ENCODE results near the gene TTPAL.
"Not testable (repeated sequence)": the region's sequence is repeated elsewhere in the genome, so short reads cannot be mapped to it uniquely, and the experiment has no call there.

Gene TTPAL

GRCh38 chr20:44468044-44468782 is 7.5 kb upstream of the TTPAL start:
- H3K9me3 ChIP-seq (ENCODE audit: severe bottlenecking), result no peaks in the 10 kb centered on the region
- H3K27ac ChIP-seq, result no peak overlapping the region
- no peak for TF ChIP-seq CTCF (IDR thresholded peaks at IDR 0.05; ENCODE audit: low read depth, low read length)
- no peaks in the 10 kb centered on the region for H3K36me3 ChIP-seq
- DNase-seq, result no peak
- H3K27me3 ChIP-seq (ENCODE audit: insufficient read depth, low read depth, severe bottlenecking), result peaks cover 27% of the 10 kb centered on the region
- no peak overlapping the region for H3K4me3 ChIP-seq (ENCODE audit: low read depth, low read length)

GRCh38 chr20:44470327-44470726 is 5.3 kb upstream of the TTPAL start:
- peaks cover 8% of the 10 kb centered on the region for H3K9me3 ChIP-seq (ENCODE audit: severe bottlenecking)
- no peak overlapping the region for H3K4me3 ChIP-seq (ENCODE audit: low read depth, low read length)
- peaks cover 35% of the 10 kb centered on the region for H3K27me3 ChIP-seq (ENCODE audit: insufficient read depth, low read depth, severe bottlenecking)
- no peak for DNase-seq
- no peaks in the 10 kb centered on the region for H3K36me3 ChIP-seq
- TF ChIP-seq CTCF (IDR thresholded peaks at IDR 0.05; ENCODE audit: low read depth, low read length), result no peak
- H3K27ac ChIP-seq, result no peak overlapping the region

DNA sequence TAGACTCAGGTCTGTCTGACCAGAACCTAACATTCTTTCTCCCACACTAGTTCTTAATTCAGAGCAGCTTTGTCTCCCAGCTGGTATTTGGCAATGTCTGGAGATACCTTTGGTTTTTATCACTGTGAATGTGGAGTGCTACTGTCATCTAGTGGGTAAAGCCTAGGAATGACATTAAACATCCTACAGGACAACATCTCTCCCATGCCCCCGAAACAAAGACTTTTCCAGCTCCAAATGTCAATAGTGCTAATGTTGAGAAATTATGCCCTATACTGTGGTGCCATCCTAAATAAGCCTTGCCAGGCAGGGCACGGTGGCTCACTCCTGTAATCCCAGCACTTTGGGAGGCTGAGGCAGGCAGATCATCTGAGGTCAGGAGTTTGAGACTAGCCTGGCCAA is 4.2 kb upstream of the TTPAL start:
- Histone ChIP-seq H3K27ac (no peak overlapping the region), H3K4me3 (ENCODE audit: low read depth, low read length) (no peak overlapping the region), H3K9me3 (ENCODE audit: severe bottlenecking) (peaks cover 8% of the 10 kb centered on the region), H3K36me3 (no peaks in the 10 kb centered on the region), H3K27me3 (ENCODE audit: insufficient read depth, low read depth, severe bottlenecking) (peaks cover 32% of the 10 kb centered on the region)
- DNase-seq, result no peak
- TF ChIP-seq CTCF (IDR thresholded peaks at IDR 0.05; ENCODE audit: low read depth, low read length), result peak; percentile 47

DNA sequence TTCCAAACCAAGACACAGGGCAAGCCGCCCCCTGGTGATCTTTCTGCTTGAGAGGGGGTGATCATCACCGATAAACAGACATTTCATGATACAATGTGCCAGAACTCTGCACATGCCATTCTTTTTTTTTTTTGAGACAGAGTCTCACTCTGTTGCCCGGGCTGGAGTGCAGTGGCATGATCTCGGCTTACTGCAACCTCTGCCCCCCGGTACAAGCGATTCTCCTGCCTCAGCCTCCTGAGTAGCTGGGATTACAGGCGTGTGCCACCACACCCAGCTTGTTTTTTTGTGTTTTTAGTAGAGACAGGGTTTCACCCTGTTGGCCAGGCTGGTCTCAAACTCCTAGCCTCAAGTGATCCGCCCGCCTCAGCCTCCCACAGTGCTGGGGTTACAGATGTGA is 3.4 kb upstream of the TTPAL start:
- H3K4me3 ChIP-seq (ENCODE audit: low read depth, low read length); H3K9me3 ChIP-seq (ENCODE audit: severe bottlenecking); H3K27ac ChIP-seq; H3K36me3 ChIP-seq; DNase-seq: not testable (repeated sequence)
- H3K27me3 ChIP-seq (ENCODE audit: insufficient read depth, low read depth, severe bottlenecking), result peaks cover 32% of the 10 kb centered on the region

DNA sequence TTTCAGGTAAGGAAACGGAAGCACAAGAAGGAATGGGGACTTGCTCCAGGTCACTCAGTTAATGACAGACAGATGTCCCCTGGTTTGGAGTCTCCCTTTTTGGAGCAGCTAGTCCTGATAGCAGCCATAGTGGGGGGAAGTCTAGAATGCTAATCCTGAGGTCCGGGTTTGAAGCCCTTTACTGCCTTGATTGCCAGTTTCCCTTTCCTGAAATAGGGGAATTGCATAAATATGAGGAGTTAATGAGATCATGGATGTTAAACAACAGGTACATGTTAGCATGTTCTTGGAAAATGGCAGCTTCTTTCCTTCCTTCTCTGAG is 341 bp upstream of the TTPAL start:
- DNase-seq, result no peak
- peaks cover 8% of the 10 kb centered on the region for H3K9me3 ChIP-seq (ENCODE audit: severe bottlenecking)
- H3K27me3 ChIP-seq (ENCODE audit: insufficient read depth, low read depth, severe bottlenecking), result peaks cover 29% of the 10 kb centered on the region
- peak overlapping the region; percentile 96 for H3K4me3 ChIP-seq (ENCODE audit: low read depth, low read length)
- no peak for TF ChIP-seq CTCF (IDR thresholded peaks at IDR 0.05; ENCODE audit: low read depth, low read length)
- no peak overlapping the region for H3K27ac ChIP-seq
- peaks cover 2% of the 10 kb centered on the region; the same call in 1 of the 2 replicates for H3K36me3 ChIP-seq

DNA sequence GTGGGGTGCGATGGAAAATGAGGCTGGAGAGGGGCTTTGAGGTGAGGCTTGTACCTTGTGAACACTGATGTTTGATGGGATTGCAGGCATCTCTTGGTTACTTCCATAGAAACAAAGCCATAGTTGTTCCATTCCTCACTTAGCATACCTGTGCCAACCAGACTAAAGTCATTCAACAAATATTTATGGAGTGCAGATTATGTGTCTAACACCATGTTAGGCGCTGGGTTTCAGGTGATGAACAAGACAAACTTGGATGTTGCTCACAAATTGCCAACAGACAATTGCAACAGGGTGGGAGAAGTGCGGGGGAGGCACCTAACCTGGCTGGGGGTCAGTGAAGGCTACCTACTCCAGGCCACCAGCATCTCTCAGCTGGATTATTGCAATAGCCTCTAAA is 1.5 kb downstream of the TTPAL start:
- Histone ChIP-seq H3K4me3 (ENCODE audit: low read depth, low read length) (no peak overlapping the region), H3K27me3 (ENCODE audit: insufficient read depth, low read depth, severe bottlenecking) (peaks cover 16% of the 10 kb centered on the region), H3K27ac (no peak overlapping the region), H3K36me3 (peaks cover 2% of the 10 kb centered on the region; the same call in 1 of the 2 replicates), H3K9me3 (ENCODE audit: severe bottlenecking) (peaks cover 8% of the 10 kb centered on the region)
- no peak for TF ChIP-seq CTCF (IDR thresholded peaks at IDR 0.05; ENCODE audit: low read depth, low read length)
- DNase-seq, result no peak

Data from WERI-Rb-1 (cell line).